Peyer's patch (tissue), 4 donors: ENCODE results near the gene LIMD2. TPM values are rescaled to one million over a fixed set of nuclear protein-coding genes. Genes with fewer than 3 reads are reported as not detected.

Source experiments
- DNase-seq, 3 donors: peaks; one replicate each; pipeline ENCODE4 v3.0.0-alpha.2; 2017 to 2019
- H3K27ac ChIP-seq, 4 donors: fragments of 200-600 bp; sonication (generic); one replicate each; pipeline ENCODE4 v1.5.1; 2016 to 2019
- H3K27me3 ChIP-seq, 2 donors: fragments of 200-600 bp; sonication (generic); one replicate each; pipeline ENCODE4 v1.5.1; 2019
- H3K36me3 ChIP-seq, 3 donors: fragments of 200-600 bp; sonication (generic); one replicate each; pipeline ENCODE4 v1.5.1; 2016 to 2019
- H3K4me1 ChIP-seq, 4 donors: fragments of 200-600 bp; sonication (generic); one replicate each; pipeline ENCODE4 v1.5.1; 2016 to 2019
- H3K4me3 ChIP-seq, 4 donors: fragments of 200-600 bp; sonication (generic); 1 replicate in 3 of 4; 2 replicates in 1 of 4; pipeline ENCODE4 v1.5.1; 2016 to 2019; ENCODE audit warnings: mild to moderate bottlenecking in 1 of 4
- H3K9me3 ChIP-seq, 4 donors: fragments of 200-600 bp; sonication (generic); one replicate each; pipeline ENCODE4 v1.5.1; 2016 to 2019; ENCODE audit warnings: mild to moderate bottlenecking in 1 of 4
- CTCF ChIP-seq, 6 experiments: fragments of 450-650 bp in 4 of 6; fragments of 200-600 bp in 2 of 6; sonication (generic) in 1 of 6; IDR thresholded peaks; one replicate each; pipeline ENCODE4 v1.5.1; 2017 to 2019; ENCODE audit warnings: antibody characterized with exemption in 6 of 6, mild to moderate bottlenecking in 3 of 6, moderate library complexity in 1 of 6
- POLR2A ChIP-seq, 2 donors: fragments of 450-650 bp; IDR thresholded peaks; one replicate each; pipeline ENCODE4 v1.5.1; 2017; ENCODE audit warnings: antibody characterized with exemption in 2 of 2, mild to moderate bottlenecking in 2 of 2, moderate library complexity in 2 of 2
- total RNA-seq, 4 donors: library from RNA; depleted of rRNA; stranded (reverse); fragments of >200 nt; gene quantifications; one replicate each; pipeline ENCODE4 v1.1.0, GENCODE V29; 2016

Gene LIMD2
- total RNA-seq, 4 donors from 2014 or later: 9.9 to 79.2 (median 12.6) TPM

GRCh38 chr17:63698886-63699637 lies 863 bp downstream of the LIMD2 start:
- peak; percentile 70 to 96 (median 95) for DNase-seq
- Histone ChIP-seq H3K27ac (peak overlapping the region; percentile 88 to 100 (median 94)), H3K27me3 (no peaks in the 10 kb centered on the region), H3K9me3 (no peaks in the 10 kb centered on the region), H3K4me1 (peaks cover 0 to 36% (median 32%) of the 10 kb centered on the region in 4 donors), H3K4me3 (peak overlapping the region; percentile 75 to 92 (median 80)), H3K36me3 (peaks cover 0 to 17% (median 0%) of the 10 kb centered on the region in 3 donors)
- no peak for TF ChIP-seq CTCF (IDR thresholded peaks at IDR 0.05)
- TF ChIP-seq POLR2A (IDR thresholded peaks at IDR 0.05): no peak

- no peaks in the 10 kb centered on the region for H3K27me3 ChIP-seq
- H3K4me3 ChIP-seq: peak overlapping the region; percentile 75 to 92 (median 80)
- no peaks in the 10 kb centered on the region for H3K9me3 ChIP-seq
- peak overlapping the region; percentile 88 to 100 (median 94) for H3K27ac ChIP-seq
- peaks cover 0 to 36% (median 32%) of the 10 kb centered on the region in 4 donors for H3K4me1 ChIP-seq
- TF ChIP-seq CTCF (IDR thresholded peaks at IDR 0.05) (no peak), POLR2A (IDR thresholded peaks at IDR 0.05) (no peak)
- peak in 1 of 3 donors; percentile 58 for DNase-seq
- H3K36me3 ChIP-seq: peaks cover 0 to 17% (median 0%) of the 10 kb centered on the region in 3 donors
Measured at GRCh38 chr17:63698381-63698885, 1.5 kb downstream of the LIMD2 start.

DNA sequence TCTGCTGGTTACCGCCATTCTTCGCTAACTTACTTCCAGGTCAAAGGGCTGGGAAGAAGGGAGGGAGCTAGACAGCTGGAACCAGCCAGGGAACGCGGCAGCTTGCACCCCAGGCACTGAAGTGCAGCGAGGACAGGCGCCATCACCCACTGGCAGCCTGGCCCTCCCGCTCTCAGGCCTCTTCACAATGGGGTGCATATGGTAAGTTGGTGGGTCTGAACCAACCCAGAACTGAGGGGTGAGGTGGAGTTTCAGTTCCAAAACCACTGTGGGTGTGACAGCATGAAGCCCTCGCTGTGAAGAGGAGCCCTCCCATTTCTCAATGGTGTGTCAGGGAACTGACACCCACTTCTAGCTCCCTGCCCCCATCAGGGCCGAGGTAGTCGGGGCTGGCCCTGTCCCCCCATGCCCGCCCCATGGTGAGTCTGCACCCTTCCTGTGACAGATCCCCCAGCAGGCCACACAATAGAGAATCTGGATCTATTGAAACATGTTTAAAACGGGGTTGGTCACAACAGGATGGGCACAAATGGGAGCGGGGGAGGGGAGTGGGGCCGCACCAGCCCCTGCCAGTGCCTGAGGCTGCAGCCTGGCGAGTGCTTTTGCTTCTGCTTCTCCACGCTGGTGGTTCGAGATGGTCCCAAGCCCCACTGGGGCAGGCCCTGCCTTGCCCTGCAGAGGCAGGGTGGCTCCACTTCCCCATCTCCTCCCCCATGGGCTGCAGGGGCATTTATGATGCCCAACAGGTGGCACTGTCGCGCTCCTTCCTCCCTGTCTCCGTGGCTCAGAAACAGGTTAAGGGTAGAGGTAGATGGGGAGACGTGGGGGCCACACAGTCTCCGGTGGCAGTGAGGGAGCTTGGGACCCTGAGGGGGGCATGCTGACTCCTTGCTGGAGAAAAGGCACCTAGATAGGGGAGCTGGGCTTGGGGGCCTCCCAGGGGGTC lies 2.3 kb downstream of the LIMD2 start:
- Histone ChIP-seq H3K9me3 (no peaks in the 10 kb centered on the region), H3K4me3 (peak overlapping the region; percentile 75 to 92 (median 80)), H3K4me1 (peaks cover 0 to 36% (median 29%) of the 10 kb centered on the region in 4 donors), H3K27me3 (no peaks in the 10 kb centered on the region), H3K27ac (peak overlapping the region; percentile 88 to 100 (median 94)), H3K36me3 (peaks cover 0 to 17% (median 0%) of the 10 kb centered on the region in 3 donors)
- DNase-seq: peak; percentile 76 to 93 (median 87)
- TF ChIP-seq POLR2A (IDR thresholded peaks at IDR 0.05): no peak
- TF ChIP-seq CTCF (IDR thresholded peaks at IDR 0.05): peak; percentile 55 to 76 (median 68)

GRCh38 chr17:63696381-63696961 lies 3.5 kb downstream of the LIMD2 start:
- Histone ChIP-seq H3K27me3 (no peaks in the 10 kb centered on the region), H3K36me3 (peaks cover 0 to 28% (median 0%) of the 10 kb centered on the region in 3 donors), H3K4me3 (peak overlapping the region in 1 of 4 donors; percentile 92), H3K9me3 (no peaks in the 10 kb centered on the region), H3K4me1 (peaks cover 0 to 34% (median 27%) of the 10 kb centered on the region in 4 donors), H3K27ac (peak overlapping the region; percentile 40 to 100 (median 94))
- TF ChIP-seq CTCF (IDR thresholded peaks at IDR 0.05): peak; percentile 13 to 39 (median 32)
- TF ChIP-seq POLR2A (IDR thresholded peaks at IDR 0.05): no peak
- peak in 2 of 3 donors; percentile 57 to 72 for DNase-seq

DNA sequence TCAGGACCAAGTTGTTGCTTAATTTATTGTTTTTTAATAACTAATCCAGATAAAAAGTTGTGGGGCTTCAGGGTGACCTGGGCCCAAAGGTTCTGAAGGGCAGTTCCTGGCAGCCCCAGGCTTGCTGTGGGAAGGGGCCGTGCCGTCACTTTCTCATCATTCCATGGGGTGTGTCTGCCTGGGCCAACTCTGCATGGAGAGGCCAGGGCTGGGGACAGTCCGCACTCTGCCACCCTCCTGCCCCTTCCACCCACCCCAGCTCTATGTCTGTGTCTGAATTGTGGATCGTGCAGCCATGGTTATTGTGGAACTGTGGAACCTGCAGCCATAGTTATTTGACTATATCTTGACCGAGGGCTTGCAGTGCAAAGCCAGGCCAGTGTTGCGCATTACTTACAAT lies 4.0 kb downstream of the LIMD2 start:
- Histone ChIP-seq H3K9me3 (no peaks in the 10 kb centered on the region), H3K27me3 (no peaks in the 10 kb centered on the region), H3K36me3 (peaks cover 0 to 34% (median 0%) of the 10 kb centered on the region in 3 donors), H3K4me1 (peaks cover 0 to 28% (median 24%) of the 10 kb centered on the region in 4 donors), H3K4me3 (no peak overlapping the region), H3K27ac (peak overlapping the region in 2 of 4 donors; percentile 5 to 100)
- no peak for DNase-seq
- TF ChIP-seq POLR2A (IDR thresholded peaks at IDR 0.05) (no peak), CTCF (IDR thresholded peaks at IDR 0.05) (no peak)
